ENCODE data around the gene GREM2. TPM values are rescaled to one million over a fixed set of nuclear protein-coding genes. Genes with fewer than 3 reads are reported as not detected.

The GREM2 gene
- total RNA-seq, 1 experiment from 2014 or later: not detected

GRCh38 chr1:240589585-240590110 is 22.3 kb downstream of the GREM2 start:
- H3K18ac ChIP-seq (ENCODE audit: insufficient read length, low read depth, low read length): no peak overlapping the region
- DNase-seq: no peak
- no peaks in the 10 kb centered on the region for H3K4me1 ChIP-seq (ENCODE audit: insufficient read depth, low read length)
- H2AK5ac ChIP-seq (ENCODE audit: insufficient read length, low read length): no peak overlapping the region
- no peaks in the 10 kb centered on the region for H4K20me1 ChIP-seq (ENCODE audit: control insufficient read depth, insufficient read depth, insufficient read length)
- Mint-ChIP-seq H3K27ac (no peak overlapping the region), H3K9me3 (no peaks in the 10 kb centered on the region), H3K4me3 (no peak overlapping the region), H3K27me3 (ENCODE audit: low read depth) (no peaks in the 10 kb centered on the region), H3K4me1 (peaks cover 0 to 6% of the 10 kb centered on the region in 2 experiments; a peak in 2 of 4 replicates), H3K36me3 (ENCODE audit: insufficient read depth in 1 of 3, low read depth in 3 of 3) (no peaks in the 10 kb centered on the region)
- no peak overlapping the region for H2BK5ac ChIP-seq (ENCODE audit: insufficient read length, low read length)
- no peak overlapping the region for H3K9ac ChIP-seq (ENCODE audit: extremely low read depth, insufficient read length, low read length)
- H3K23ac ChIP-seq (ENCODE audit: insufficient read length, low read depth, low read length): no peak overlapping the region
- H3K79me1 ChIP-seq (ENCODE audit: insufficient read depth, low read depth, low read length, poor library complexity, severe bottlenecking): no peaks in the 10 kb centered on the region
- H3K4me2 ChIP-seq (ENCODE audit: insufficient read depth, insufficient read length, low read length): no peak overlapping the region
- H3K79me2 ChIP-seq (ENCODE audit: insufficient read depth, low read length): no peaks in the 10 kb centered on the region
- H3K56ac ChIP-seq (ENCODE audit: insufficient read length, low read depth, low read length): no peak overlapping the region
- no peak overlapping the region for H3T11ph ChIP-seq (ENCODE audit: low read length)
- H3K9me3 ChIP-seq (ENCODE audit: control insufficient read depth, low read depth, low read length): no peaks in the 10 kb centered on the region
- H2BK120ac ChIP-seq (ENCODE audit: low read depth, low read length, poor library complexity, severe bottlenecking): no peak overlapping the region
- H2AFZ ChIP-seq (ENCODE audit: low read length): no peak overlapping the region
- H3K27me3 ChIP-seq (ENCODE audit: insufficient read depth, low read length): no peaks in the 10 kb centered on the region
- H2BK12ac ChIP-seq (ENCODE audit: insufficient read length, low read depth, low read length): no peak overlapping the region
- H4K91ac ChIP-seq (ENCODE audit: insufficient read length, low read depth, low read length): no peak overlapping the region
- H3K27ac ChIP-seq (ENCODE audit: insufficient read length, low read depth, low read length): no peak overlapping the region
- no peak overlapping the region for H4K8ac ChIP-seq (replicated peaks; ENCODE audit: insufficient read length, low read depth, low read length)
- WGBS (ENCODE audit: extremely low coverage, insufficient read length, low lambda C conversion rate): no CpG with 5 or more reads among the region's 5 CpGs
- no peak for TF ChIP-seq CTCF (conservative IDR thresholded peaks at IDR 0.05)
- H3K14ac ChIP-seq (ENCODE audit: insufficient read depth, low read length): no peak overlapping the region
- H2BK20ac ChIP-seq (ENCODE audit: low read depth, low read length, poor library complexity, severe bottlenecking): no peak overlapping the region
- no peak overlapping the region for H2BK15ac ChIP-seq (ENCODE audit: low read depth, low read length)
- H3K23me2 ChIP-seq (ENCODE audit: insufficient read length, low read depth, low read length, poor library complexity, severe bottlenecking): no peaks in the 10 kb centered on the region
- H4K5ac ChIP-seq (ENCODE audit: insufficient read length, low read depth, low read length): no peak overlapping the region
- H3K4ac ChIP-seq (ENCODE audit: low read depth, low read length): no peak overlapping the region
